ENCODE data around the gene ZBTB5.

ZBTB5 gene

GRCh38 chr9:37445832-37446231 is 19.4 kb downstream of the ZBTB5 start:
- H3K4me3 ChIP-seq (ENCODE audit: low read length) = no peak overlapping the region
- no peak for DNase-seq (ENCODE audit: low read depth)
- TF ChIP-seq CTCF (conservative IDR thresholded peaks at IDR 0.05; ENCODE audit: low read depth, low read length) = no peak

GRCh38 chr9:37444890-37445289 is 20.4 kb downstream of the ZBTB5 start:
- no peak for TF ChIP-seq CTCF (conservative IDR thresholded peaks at IDR 0.05; ENCODE audit: low read depth, low read length)
- no peak for DNase-seq (ENCODE audit: low read depth)
- no peak overlapping the region for H3K4me3 ChIP-seq (ENCODE audit: low read length)

GRCh38 chr9:37443566-37443965 is 21.7 kb downstream of the ZBTB5 start:
- H3K4me3 ChIP-seq (ENCODE audit: low read length) = no peak overlapping the region
- TF ChIP-seq CTCF (conservative IDR thresholded peaks at IDR 0.05; ENCODE audit: low read depth, low read length) = no peak

GRCh38 chr9:37442556-37442955 is 22.7 kb downstream of the ZBTB5 start:
- TF ChIP-seq CTCF (conservative IDR thresholded peaks at IDR 0.05; ENCODE audit: low read depth, low read length) = no peak
- no peak overlapping the region for H3K4me3 ChIP-seq (ENCODE audit: low read length)
- no peak for DNase-seq (ENCODE audit: low read depth)

More at GRCh38 chr9:37443566-37443965, 21.7 kb downstream of the ZBTB5 start:
- DNase-seq (ENCODE audit: low read depth) = no peak

- no peak overlapping the region for H3K4me3 ChIP-seq (ENCODE audit: low read length)
- no peak for TF ChIP-seq CTCF (conservative IDR thresholded peaks at IDR 0.05; ENCODE audit: low read depth, low read length)
- no peak for DNase-seq (ENCODE audit: low read depth)
These were observed 23.4 kb downstream of the ZBTB5 start for GRCh38 chr9:37441776-37442370.

- TF ChIP-seq CTCF (conservative IDR thresholded peaks at IDR 0.05; ENCODE audit: low read depth, low read length) = no peak
- no peak for DNase-seq (ENCODE audit: low read depth)
- no peak overlapping the region for H3K4me3 ChIP-seq (ENCODE audit: low read length)
These were observed 26.9 kb downstream of the ZBTB5 start for GRCh38 chr9:37438359-37438758.

GRCh38 chr9:37437621-37438020 is 27.6 kb downstream of the ZBTB5 start:
- no peak for DNase-seq (ENCODE audit: low read depth)
- H3K4me3 ChIP-seq (ENCODE audit: low read length) = no peak overlapping the region
- TF ChIP-seq CTCF (conservative IDR thresholded peaks at IDR 0.05; ENCODE audit: low read depth, low read length) = no peak
